Lower lobe of right lung (tissue), 2 donors: ENCODE data around the gene TFDP1. TPM values are rescaled to one million over a fixed set of nuclear protein-coding genes. Genes with fewer than 3 reads are reported as not detected.
"Not testable (repeated sequence)": the region's sequence is repeated elsewhere in the genome, so short reads cannot be mapped to it uniquely, and the experiment has no call there.

Source experiments
- ATAC-seq, 2 donors: fragments of 200-7000 bp; cut with Tn5 transposase; one replicate each; pipeline ENCODE4 v1.9.1; 2020 to 2022; ENCODE audit warnings: mild to moderate bottlenecking in 2 of 2, moderate library complexity in 2 of 2
- DNase-seq: peaks from one replicate; pipeline ENCODE4 v3.0.0-alpha.2; 2020
- H3K27ac ChIP-seq: fragments of 200-600 bp; one replicate; pipeline ENCODE4 v1.8.0; 2022
- H3K27me3 ChIP-seq: fragments of 200-600 bp; one replicate; pipeline ENCODE4 v1.8.0; 2022; ENCODE audit warnings: low read depth
- H3K36me3 ChIP-seq: fragments of 200-600 bp; one replicate; pipeline ENCODE4 v1.8.0; 2022; ENCODE audit warnings: mild to moderate bottlenecking
- H3K4me1 ChIP-seq: fragments of 200-600 bp; one replicate; pipeline ENCODE4 v1.8.0; 2022
- H3K4me3 ChIP-seq: fragments of 200-600 bp; one replicate; pipeline ENCODE4 v1.8.0; 2022; ENCODE audit warnings: mild to moderate bottlenecking
- H3K9me3 ChIP-seq: fragments of 200-600 bp; one replicate; pipeline ENCODE4 v1.8.0; 2022
- CTCF ChIP-seq: fragments of 200-600 bp; IDR thresholded peaks from one replicate; pipeline ENCODE4 v1.8.0; 2022; ENCODE audit warnings: antibody characterized with exemption, mild to moderate bottlenecking
- intact Hi-C: fragments of 100-400 bp; cut with DNase I; formaldehyde crosslinking; loops from one replicate; pipeline ENCODE4 v1.11.0; 2022
- total RNA-seq: library from RNA; stranded (reverse); fragmentation: NEBNext Ultra II Directional; extraction: Animal tissue kit (Norgen Biotek cat#: 25700); gene quantifications from one replicate; pipeline ENCODE4 v1.2.1, GENCODE V29; 2021
- donor health status: DM: no; HTN: yes; CAD: no; lungs with severe emphysema.

Gene TFDP1
- total RNA-seq, 1 donor from 2014 or later: 47.0 TPM

- peak; percentile 20 for DNase-seq
- H3K4me1 ChIP-seq: no peaks in the 10 kb centered on the region
- H3K27ac ChIP-seq: no peak overlapping the region
- peaks cover 5% of the 10 kb centered on the region for H3K27me3 ChIP-seq
- no peak overlapping the region for H3K4me3 ChIP-seq
- intact Hi-C loops: no loop called here
- H3K9me3 ChIP-seq: no peaks in the 10 kb centered on the region
- H3K36me3 ChIP-seq: no peaks in the 10 kb centered on the region
- no peak for ATAC-seq
- TF ChIP-seq CTCF: no peak
These were observed 23.0 kb upstream of the TFDP1 start for GRCh38 chr13:113561417-113562084.

- peak; percentile 66 for TF ChIP-seq CTCF
- H3K27ac ChIP-seq: no peak overlapping the region
- H3K27me3 ChIP-seq: peaks cover 10% of the 10 kb centered on the region
- ATAC-seq (peak; percentile 42 to 70), DNase-seq (peak; percentile 51)
- H3K9me3 ChIP-seq: no peaks in the 10 kb centered on the region
- no peak overlapping the region for H3K4me3 ChIP-seq
- no peaks in the 10 kb centered on the region for H3K4me1 ChIP-seq
- intact Hi-C loops: no loop called here
- no peaks in the 10 kb centered on the region for H3K36me3 ChIP-seq
These were observed 22.3 kb upstream of the TFDP1 start for GRCh38 chr13:113562085-113562749.

GRCh38 chr13:113562844-113563243 lies 21.7 kb upstream of the TFDP1 start:
- no peaks in the 10 kb centered on the region for H3K4me1 ChIP-seq
- no peak overlapping the region for H3K27ac ChIP-seq
- intact Hi-C loops: no loop called here
- peaks cover 15% of the 10 kb centered on the region for H3K27me3 ChIP-seq
- no peaks in the 10 kb centered on the region for H3K9me3 ChIP-seq
- DNase-seq (peak; percentile 9), ATAC-seq (no peak)
- no peak overlapping the region for H3K4me3 ChIP-seq
- H3K36me3 ChIP-seq: no peaks in the 10 kb centered on the region
- TF ChIP-seq CTCF: no peak

- H3K36me3 ChIP-seq, H3K4me1 ChIP-seq, H3K9me3 ChIP-seq, ATAC-seq, H3K4me3 ChIP-seq, H3K27ac ChIP-seq, intact Hi-C loops: not testable (repeated sequence)
- H3K27me3 ChIP-seq: peaks cover 15% of the 10 kb centered on the region
- DNase-seq: peak; percentile 14
These were observed 21.0 kb upstream of the TFDP1 start for GRCh38 chr13:113563511-113563910.

- Histone ChIP-seq H3K9me3 (no peaks in the 10 kb centered on the region), H3K4me3 (no peak overlapping the region), H3K36me3 (no peaks in the 10 kb centered on the region), H3K27me3 (peaks cover 15% of the 10 kb centered on the region), H3K27ac (no peak overlapping the region), H3K4me1 (no peaks in the 10 kb centered on the region)
- no peak for TF ChIP-seq CTCF
- intact Hi-C loops: no loop called here
- ATAC-seq: no peak
- DNase-seq: peak; percentile 25
These were observed 20.1 kb upstream of the TFDP1 start for GRCh38 chr13:113564331-113565023.
